GM18868 (cell line): ENCODE data around the gene MCAM.
A peak's percentile ranks its signal among the peaks of the same experiment; 100 is the strongest.

Experiments used
- ATAC-seq: cut with Tn5 transposase; IDR thresholded peaks from one replicate; pipeline ENCODE4 v1.9.1; 2021; ENCODE audit warnings: mild to moderate bottlenecking, moderate library complexity; ENCODE audit not compliant: unreplicated experiment

MCAM gene

DNA sequence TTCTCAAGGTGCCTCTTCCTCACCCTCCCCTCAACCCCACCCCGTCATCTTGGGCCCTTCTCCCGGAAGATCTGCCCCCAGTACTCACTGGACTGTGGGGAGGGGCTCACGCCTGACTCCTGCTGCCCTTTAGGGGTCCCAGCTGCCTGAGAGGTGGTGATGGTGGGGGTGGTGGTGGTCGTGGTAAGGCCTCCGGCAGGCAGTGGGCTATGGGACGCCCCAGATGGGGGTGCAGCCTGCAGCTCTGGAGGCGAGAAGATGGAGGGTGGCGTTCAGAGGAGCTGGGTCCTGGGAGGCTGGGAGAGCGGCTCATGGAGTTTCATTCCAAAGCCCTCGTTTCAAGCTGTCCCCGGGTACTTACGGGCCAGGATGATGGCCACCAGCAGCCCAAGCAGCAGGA is 28.8 kb upstream of the MCAM start:
- ATAC-seq: no peak

DNA sequence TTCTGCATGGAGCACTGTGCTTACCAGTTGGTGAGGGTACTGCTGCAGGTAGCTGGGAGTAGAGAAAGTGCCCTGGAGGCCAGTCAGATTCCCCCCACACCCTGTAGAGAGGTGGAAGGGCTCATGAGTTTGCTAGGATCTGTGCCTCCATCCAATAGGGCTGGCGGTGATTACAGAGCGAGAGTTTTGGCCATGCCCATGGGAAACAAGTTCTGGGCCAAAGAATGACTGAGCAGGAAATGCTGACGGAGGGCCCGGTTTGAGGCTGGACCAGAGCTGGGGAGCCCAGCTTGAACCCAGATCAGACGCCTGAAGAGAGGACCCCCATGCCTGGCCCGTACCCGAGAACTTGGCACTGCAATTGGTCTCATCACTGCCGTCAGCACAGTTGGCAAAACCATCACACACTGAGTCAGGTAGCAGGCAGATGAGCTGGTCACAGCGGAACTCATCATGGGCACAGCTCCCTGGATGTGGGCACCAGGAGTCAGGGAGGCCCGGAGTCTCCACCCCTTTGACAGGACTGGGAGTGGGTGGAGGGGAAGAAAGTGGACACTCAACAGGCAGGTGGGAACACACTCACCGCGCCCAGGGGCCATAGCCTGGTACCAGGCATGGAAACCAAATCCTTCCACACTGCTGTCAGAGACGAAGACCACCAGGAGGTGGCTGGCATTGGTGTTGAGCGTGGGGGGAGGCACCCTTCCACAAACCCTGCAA is 27.5 kb upstream of the MCAM start:
- ATAC-seq: no peak

DNA sequence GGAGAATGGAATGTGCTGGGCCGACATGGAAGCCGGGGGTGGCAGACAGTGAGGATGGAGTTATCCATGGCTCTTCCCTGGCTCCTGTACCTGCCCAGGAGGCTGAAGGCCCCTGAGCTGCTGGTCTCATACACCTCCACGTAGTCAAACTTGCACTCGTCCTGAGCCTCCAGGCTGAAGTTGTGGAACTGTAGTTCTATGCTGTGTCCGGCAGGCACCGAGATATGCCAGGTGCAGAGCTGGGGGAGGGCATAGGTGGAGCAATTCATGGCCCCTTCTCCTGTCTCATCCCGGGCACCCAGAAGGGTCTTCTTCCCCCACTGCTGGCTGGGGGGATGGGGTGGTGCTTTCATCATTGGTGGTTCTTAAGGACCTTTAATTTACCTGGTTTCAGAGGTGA is 26.8 kb upstream of the MCAM start:
- no peak for ATAC-seq

DNA sequence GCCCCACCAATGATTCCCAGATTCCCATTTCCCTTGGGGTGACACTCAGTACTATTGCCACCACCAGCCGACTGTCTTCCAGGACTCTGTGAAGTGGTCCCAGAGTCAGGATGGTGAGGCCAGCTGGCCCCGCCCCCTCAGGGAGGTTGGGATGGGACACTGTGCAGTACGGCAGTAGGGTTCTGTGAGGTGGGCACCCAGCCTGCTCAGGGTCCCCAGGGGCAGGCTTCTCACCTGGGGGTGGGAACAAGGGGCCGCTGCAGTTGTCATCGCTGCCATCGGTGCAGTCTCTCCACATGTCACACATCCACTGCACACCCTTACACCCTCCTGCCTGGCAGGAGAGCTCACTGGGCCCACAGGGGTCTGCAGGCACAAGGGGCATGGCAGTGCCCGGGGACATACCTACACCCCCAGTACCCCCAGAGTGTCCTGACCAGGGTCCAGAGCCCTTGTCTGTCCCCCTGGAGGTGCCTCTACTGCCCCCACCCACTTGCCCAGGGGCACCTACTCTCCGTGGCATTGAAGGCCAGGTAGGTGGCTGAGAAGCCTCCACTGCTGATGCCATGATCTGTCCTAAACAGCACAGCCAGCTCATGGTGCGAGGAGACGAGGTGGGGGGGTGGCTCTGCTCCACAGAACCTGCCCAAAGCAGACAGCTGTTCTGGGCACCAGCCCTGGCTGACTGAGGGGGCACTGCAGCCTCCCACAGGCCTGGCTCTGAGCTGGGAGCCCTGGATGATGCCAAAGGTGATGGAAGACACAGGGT is 25.6 kb upstream of the MCAM start:
- no peak for ATAC-seq

DNA sequence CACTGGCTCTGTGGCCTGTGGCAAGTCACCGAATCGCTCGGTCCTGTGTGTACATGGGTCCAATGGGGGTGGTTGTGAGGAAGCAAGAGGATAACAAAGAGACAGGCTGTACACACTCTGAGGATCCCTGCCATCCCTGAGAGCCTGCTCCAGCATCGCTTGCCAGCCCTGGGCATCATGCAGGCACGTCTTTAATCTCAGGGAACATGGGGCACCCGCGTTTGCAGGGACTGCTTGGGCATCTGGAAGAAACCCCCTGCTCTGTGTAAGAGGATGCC is 25.0 kb upstream of the MCAM start:
- ATAC-seq: no peak

DNA sequence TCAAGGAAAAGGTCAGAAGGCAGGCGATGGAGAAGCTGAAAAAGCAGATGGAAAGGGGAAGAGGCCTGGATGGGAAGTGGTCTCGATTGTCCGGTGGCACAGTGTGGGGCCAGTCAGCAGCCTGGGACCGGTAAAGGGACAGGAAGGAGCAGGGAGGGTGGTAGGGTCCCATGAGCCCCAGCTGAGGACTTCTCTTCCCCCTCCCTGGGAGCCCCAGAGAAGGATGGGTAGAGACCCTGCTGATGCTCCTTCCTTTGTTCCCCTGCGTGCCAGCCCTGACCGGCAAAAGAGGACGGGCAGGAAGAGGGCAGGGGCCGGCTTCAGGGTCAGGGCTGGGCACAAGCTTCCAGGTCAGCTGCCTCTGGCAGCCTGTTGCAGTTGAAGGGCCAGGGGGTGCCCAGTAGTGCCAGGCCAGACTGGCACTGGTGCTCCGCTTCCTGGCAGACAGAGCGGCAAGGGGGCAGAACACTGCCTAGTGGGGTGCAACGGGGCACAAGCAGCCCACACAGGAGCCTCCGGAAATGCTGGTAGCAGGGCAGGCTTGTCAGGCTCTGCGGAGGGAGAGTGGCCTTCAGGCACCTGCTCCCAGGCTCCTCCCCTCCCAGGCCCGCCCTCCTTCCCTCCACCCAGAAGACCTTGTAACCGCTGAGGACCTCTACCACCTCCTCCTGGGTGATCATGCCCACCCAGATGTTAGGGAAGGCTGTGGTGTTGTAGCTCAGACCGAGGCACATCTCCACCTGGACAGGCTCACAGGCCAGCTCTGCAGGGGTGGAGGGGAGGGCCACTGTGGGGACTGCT is 24.5 kb upstream of the MCAM start:
- ATAC-seq: no peak

DNA sequence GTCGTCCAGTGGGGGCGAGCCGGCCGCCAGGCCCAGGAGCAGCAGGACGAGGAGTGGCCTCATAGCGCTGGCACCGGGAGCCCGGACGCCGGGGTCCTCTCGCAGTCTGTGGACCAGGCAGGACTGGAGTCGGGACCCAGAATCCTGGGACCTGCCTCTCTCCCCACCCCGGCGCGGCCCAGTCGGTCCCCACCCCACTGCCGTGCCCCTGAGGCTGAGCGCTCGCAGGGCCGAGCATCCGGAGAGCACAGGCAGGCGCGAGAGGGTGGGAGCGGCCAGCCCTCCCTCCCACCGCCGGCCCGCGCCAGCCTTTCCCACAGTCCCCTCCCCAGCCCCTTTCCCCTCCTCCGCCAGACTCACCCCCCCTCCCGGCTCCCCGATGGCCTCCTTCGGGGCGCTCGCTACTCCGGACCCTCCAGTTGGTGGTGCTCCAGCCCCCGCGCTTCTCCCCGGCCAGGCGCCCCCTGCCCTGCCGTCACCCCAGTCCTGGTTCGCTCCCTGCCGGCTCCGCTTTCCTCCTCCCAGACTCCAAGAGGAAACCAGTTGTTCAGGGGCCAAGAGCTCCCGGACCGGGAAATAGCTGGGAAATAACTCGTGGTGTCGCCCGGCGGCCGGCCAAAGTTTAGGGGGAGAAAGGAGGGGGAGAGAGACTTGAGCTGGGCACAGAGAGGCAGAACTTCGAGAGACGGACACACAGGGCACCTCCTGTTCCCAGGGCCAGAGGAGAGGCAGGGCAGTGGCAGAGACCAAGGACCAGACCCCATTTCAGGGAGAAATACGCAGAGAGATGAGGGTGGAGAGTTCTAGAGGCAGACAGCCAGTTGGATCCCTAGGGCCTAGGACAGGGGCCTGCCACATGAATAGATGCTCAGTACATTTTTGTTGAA is 23.6 kb upstream of the MCAM start, which contains the start of gene C1QTNF5:
Gene C1QTNF5, minus strand, starts transcription at position 549 of the 887 bp plus-strand sequence. Its CDS starts 486 bp downstream, at position 63.
- ATAC-seq: no peak

DNA sequence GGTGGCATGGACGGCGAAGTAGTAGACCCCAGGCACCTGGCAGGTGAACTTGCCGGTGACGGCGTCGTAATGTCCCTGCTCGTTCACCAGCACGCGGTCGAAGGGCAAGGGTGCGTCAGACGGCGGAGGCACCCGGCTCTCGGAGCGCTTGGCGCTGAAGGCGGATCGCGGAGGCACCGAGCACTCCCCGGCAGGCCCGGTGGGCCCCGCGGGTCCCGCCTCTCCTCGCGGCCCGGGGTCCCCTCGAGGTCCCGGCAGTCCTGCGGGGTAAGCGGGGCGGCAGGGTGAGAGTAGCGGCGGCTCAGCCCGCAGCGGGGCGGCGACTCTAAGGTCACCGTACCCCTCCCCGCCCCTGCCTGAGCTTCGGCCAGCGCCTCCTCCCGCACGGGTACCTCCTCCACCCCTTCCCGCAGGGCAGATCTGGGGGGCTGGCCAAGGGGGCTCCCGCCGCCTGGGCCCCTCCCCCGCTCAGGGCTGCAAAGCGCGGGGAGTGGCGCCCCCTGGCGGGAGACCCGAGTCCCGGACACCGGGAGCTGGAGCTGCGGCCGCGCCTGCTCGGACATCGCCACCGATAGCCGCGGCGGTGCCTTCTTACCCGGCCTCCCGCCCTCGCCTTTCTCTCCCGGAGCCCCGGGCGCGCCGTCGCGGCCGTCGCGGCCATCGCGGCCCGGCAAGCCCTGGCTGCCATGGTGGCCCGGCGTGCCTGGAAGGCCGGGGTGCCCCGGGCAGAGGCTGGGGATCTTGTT is 22.8 kb upstream of the MCAM start:
- ATAC-seq: no peak

DNA sequence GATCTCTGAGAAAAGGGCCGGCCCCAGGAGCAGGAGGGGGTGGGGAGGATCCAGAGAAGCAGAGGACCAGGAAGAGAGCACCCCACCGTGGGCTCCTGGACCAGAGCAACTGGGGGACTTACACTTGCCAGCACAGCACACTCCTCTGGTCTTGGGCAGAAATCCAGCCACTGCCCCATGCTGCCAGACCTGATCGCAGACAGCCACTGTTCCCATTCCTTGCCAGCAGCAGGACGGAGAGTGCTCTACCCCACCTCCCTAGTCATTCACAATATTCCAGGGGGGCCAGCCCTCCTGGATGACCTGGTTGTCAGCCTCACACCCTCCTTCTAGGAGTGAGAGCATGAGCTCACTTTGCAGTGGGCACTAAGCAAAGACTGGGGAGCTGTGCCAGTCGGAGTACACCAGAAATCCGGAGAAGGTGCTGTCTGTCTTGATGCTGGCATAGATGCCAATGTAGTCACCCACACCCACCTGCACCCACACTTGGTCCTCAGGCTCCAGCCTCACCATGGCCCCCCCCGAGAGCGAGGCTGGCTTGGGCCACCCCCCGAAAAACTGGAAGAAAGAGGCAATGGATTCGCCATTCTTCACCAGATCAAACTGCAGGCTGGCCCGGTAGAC is 22.1 kb upstream of the MCAM start:
- no peak for ATAC-seq

DNA sequence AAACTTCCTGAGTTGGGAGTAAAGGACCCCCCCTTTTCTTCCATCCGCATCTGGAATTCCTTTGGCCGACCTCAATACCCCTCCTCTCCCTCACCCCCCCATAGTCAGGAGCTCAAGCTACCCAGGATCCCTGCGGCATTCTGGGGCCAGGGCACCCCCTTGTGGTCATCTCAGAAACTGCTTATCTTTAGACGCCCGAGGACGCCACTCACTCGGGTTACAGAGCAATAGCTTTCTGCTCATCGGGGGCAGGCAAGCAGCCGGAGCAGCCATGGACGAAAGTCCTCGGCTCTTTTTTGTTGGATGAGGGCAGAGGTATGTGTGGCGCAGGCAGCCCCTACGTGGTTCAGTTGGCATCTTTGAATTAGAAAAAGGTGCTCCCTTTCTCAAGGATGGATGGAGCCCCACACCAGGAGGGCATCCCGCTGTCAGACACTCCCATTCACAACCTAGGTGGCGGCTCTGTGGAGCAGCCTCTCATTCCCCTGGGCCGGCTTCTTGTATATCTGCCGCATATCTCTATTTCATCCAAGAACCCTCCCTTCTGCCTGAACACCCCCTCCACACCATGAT is 21.5 kb upstream of the MCAM start:
- ATAC-seq: peak; percentile 41

DNA sequence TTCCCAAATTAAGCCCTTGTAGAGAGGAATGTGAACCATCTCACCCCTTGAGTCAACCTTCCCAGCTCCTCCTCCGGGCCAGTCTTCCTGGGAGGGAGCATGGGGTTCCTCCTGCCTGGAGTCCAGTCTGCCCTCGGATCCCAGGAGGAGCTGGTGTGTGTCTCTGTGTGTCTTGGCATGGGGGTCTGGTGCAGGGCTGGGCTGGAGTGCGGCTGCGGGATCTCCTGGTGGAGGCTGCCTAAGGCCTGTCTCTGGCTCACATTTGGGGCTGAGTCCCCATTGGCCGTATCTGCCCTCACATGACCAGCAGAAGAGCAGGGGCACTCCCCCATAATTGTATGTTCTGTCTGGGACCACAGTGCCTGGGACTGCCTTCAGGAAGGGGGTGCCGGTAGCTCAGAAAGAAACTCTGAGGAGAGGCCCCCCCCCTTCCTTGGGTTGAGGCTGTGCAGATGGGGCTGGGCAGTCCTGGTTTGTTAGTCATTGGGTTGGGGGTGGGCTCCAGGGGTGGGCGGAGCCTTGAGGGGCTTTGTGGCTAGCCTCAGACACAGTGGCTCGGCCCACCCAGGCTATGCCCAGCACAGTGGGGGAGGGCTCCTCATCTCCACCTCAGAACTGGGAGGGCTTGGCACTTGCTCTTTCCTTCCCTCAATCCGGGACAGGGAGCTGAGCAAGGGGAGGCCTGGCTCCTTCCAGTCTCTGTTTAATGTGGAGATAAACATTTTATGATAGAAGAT is 20.8 kb upstream of the MCAM start:
- ATAC-seq: no peak

DNA sequence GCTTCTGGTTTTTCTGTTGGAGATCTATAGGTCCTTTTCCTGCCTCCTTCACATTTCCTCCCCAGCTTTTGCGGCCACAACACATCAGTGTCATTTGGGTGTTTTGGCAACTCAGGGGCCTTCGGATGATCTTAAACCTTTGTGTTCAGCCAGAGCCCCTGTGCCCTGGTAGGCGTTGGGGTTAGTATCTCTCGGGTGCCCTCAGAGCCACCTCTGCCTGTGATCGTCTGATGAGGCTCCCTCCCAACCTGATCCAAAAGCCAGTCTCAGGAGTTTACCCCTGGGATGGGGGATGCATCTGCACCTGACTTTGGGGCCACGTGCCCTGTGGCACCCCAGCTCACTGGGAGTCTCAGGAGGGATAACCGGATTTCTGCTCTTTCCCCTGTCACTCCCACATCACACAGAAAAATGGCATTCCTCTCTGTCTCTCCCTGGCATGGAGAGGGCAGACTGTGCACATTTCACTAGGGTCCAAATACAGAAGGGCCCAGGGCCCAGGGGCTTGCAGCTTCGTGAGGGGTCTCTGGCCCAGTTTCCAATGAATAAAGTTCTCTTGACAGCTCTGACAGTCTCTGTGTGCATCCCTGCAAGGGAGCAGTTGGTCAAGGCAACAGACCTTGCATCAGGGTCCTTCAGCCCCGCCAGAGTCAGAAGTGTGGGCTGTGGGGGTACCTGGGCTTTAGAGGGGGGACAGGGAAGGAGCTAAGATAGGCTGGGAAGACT is 20.0 kb upstream of the MCAM start:
- ATAC-seq: no peak

DNA sequence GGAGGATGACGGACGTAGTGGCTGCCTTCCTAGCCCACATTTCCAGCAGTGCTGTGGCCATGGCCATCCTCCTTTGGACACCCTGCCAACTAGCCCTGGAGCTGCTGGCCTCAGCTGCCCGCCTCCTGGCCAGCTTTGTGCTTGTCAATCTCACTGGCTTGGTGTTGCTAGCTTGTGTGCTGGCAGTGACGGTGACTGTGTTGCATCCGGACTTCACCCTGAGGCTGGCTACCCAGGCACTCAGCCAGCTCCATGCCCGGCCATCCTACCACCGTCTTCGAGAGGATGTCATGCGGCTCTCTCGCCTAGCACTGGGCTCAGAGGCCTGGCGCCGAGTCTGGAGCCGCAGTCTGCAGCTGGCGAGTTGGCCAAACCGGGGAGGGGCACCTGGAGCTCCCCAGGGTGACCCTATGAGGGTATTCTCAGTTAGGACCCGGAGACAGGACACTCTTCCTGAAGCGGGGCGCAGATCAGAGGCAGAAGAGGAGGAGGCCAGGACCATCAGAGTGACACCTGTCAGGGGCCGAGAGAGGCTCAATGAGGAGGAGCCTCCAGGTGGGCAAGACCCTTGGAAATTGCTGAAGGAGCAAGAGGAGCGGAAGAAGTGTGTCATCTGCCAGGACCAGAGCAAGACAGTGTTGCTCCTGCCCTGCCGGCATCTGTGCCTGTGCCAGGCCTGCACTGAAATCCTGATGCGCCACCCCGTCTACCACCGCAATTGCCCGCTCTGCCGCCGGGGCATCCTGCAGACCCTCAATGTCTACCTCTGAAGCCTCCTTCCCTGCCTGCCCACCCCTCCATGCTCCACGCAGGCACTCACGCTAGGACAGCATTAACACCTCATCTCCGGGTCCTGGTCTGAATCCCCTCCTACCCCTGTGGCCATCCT is 19.0 kb upstream of the MCAM start:
- ATAC-seq: no peak

DNA sequence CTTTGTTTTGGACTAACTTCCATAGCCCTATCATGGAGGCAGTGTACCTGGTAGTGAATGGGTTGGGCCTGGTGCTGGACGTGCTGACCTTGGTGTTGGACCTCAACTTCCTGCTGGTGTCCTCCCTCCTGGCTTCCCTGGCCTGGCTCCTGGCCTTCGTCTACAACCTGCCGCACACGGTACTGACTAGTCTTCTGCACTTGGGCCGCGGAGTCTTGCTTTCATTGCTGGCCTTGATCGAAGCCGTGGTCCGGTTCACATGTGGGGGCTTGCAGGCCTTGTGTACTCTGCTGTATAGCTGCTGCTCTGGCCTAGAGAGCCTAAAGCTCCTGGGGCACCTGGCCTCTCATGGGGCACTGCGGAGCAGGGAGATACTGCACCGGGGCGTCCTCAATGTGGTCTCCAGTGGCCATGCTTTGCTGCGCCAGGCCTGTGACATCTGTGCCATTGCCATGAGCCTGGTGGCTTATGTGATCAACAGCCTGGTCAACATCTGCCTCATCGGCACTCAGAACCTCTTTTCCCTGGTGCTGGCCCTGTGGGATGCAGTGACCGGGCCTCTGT is 18.2 kb upstream of the MCAM start:
- ATAC-seq: no peak

DNA sequence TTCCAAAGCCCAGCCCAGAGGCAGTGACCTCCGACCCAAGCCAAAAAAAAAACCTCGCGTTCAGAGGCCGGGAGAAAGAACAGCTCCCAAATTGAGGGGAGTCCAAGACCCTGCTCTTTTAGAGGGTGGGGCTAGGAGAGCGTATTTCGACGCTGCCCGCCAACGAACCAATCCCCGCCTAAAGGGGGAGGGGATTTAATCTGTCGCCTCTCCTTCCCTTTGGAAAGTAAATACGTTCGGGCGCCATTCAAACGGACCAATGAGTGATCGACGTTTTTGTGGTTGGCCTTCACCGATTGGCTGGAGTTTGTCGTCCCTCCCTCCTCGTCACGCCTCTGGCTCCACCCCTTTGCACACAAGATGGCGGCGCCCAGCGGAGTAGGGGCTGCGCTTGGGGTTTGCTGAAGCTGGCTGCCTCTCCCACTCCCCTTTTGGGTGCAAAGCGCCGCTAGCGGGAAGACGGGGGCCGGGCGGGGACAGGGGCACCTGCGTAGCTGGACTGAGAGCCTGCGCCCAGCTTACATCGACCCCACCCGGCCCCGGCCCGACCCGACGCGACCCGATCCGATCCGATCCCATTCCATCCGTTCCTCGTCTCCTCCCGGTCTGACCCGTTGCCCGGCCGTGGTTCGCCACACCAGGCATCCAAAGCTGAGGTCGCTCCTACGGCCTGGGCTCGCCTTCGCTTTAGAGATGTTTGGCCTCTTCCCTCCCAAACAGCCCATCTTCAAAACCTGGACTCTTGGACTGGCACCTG is 17.4 kb upstream of the MCAM start, which contains the start of gene RNF26:
Gene RNF26, plus strand, starts transcription at position 354 of the 757 bp plus-strand sequence. CDS start 596 bp downstream, outside the sequence.
- ATAC-seq: peak; percentile 90
